Neural crest cell (in vitro differentiated cells): ENCODE results near the gene ZSWIM4. TPM values are rescaled to one million over a fixed set of nuclear protein-coding genes. Genes with fewer than 3 reads are reported as not detected.

Experiments used
- DNase-seq: peaks from one replicate; pipeline ENCODE4 v3.0.0; 2021; ENCODE audit warnings: low read depth, mixed read lengths, low spot score
- H3K27ac Mint-ChIP-seq: one replicate; pipeline ENCODE4 v1.8.0; 2021; ENCODE audit warnings: mild to moderate bottlenecking, mixed read lengths; ENCODE audit not compliant: unreplicated experiment
- H3K27me3 Mint-ChIP-seq: 2 replicates; pipeline ENCODE4 v1.8.0; 2021; ENCODE audit warnings: low read depth, mild to moderate bottlenecking, mixed read lengths
- H3K36me3 Mint-ChIP-seq: 2 replicates; pipeline ENCODE4 v1.8.0; 2021; ENCODE audit warnings: low read depth, mild to moderate bottlenecking, mixed read lengths
- H3K4me1 Mint-ChIP-seq: 2 replicates; pipeline ENCODE4 v1.8.0; 2021; ENCODE audit warnings: mixed read lengths
- H3K4me3 Mint-ChIP-seq: one replicate; pipeline ENCODE4 v1.8.0; 2021; ENCODE audit warnings: mild to moderate bottlenecking, mixed read lengths
- H3K9me3 Mint-ChIP-seq: 2 replicates; pipeline ENCODE4 v1.8.0; 2021; ENCODE audit warnings: mixed read lengths
- CTCF ChIP-seq: fragments of 200-600 bp; sonication (generic); conservative IDR thresholded peaks from 2 replicates; pipeline ENCODE4 v1.5.0; 2021; ENCODE audit warnings: antibody characterized with exemption, mild to moderate bottlenecking
- total RNA-seq: library from RNA; stranded (reverse); gene quantifications from 2 replicates; pipeline ENCODE4 v1.2.1, GENCODE V29; 2021

ZSWIM4 gene
- total RNA-seq, 1 donor from 2014 or later: 19.9 TPM

- peaks cover 16% of the 10 kb centered on the region for H3K4me1 Mint-ChIP-seq
- H3K9me3 Mint-ChIP-seq: no peaks in the 10 kb centered on the region
- H3K27ac Mint-ChIP-seq: peak overlapping the region; percentile 43
- no peaks in the 10 kb centered on the region for H3K36me3 Mint-ChIP-seq
- H3K4me3 Mint-ChIP-seq: no peak overlapping the region
- H3K27me3 Mint-ChIP-seq: peaks cover 3% of the 10 kb centered on the region
- TF ChIP-seq CTCF: no peak
- DNase-seq: no peak
Measured at GRCh38 chr19:13835791-13836723, 40.8 kb downstream of the ZSWIM4 start.

DNA sequence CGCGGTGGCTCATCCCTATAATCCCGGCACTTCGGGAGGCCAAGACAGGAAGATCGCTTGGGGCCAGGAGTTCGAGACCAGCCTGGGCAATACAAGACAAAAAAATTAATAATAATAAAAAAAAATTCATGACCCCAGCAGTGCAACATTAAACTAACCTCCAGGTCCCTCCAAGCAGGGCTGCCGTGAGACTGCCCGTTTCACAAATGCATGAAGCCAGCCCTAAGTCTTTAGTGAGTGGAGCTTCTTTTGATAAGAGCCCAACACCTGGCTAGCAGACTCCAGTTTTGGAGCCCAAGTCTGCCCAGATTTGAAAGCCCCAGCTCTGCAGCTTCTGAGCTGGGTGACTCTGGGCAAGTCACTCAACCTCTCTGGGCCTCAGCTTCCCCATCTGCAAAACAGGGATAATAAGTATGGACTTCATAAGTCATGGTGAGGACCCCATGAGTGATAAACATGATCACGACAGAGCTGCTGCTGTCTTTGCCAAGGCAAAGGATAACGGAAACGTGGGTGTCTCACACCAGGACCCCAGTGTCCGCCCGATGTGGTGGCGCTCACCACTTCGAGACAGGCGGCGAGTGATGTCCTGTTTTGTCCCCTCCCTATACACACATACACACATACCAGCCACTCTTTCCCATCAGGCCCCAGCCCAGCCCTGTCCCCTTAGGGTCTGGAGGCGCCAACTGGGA lies 43.3 kb downstream of the ZSWIM4 start:
- no peak for TF ChIP-seq CTCF
- H3K4me1 Mint-ChIP-seq: peaks cover 14% of the 10 kb centered on the region
- no peak for DNase-seq
- H3K27ac Mint-ChIP-seq: peak overlapping the region; percentile 62
- no peaks in the 10 kb centered on the region for H3K36me3 Mint-ChIP-seq
- H3K9me3 Mint-ChIP-seq: no peaks in the 10 kb centered on the region
- H3K27me3 Mint-ChIP-seq: no peaks in the 10 kb centered on the region
- peak overlapping the region; percentile 57 for H3K4me3 Mint-ChIP-seq

DNA sequence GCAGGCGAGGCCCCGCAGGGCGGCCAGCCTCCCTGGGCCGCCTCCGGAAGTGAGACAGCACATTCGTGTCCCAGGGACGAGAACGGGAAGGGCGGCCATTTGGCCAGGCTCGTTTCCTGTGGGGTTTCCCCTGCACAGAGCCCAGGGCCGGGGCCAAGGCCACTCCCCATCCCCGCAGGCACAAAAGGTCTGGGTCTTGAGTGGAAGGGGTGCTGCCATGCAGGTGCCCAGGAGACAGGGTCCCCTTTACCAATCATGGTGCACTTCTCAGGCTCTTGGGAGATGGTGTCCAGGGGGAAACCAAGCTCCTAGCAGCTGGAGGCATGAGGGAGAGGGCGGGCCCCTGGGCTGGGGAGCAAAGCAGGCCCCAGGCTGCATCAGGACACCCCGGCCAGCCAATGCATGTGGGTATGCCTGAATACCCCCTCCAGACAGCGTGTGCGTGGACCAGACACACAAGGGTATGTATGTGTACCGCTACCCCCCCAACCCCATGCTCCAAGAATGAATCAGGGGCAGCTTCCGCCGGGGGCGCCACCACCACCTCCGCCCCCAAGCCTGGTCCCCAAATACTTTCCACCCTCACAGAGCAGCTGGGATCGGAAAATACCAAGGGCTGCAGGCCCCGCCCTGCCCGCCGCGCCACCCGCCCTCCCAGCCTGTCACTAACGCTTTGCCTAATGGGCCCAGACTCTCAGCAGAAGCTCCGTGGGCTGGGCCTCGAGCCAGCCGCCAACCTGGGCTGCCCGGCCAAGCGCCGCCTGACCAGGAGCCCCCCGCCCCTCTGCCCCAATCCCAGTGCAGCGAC lies 44.1 kb downstream of the ZSWIM4 start:
- Mint-ChIP-seq H3K9me3 (no peaks in the 10 kb centered on the region), H3K4me3 (no peak overlapping the region), H3K27ac (peak overlapping the region; percentile 62), H3K36me3 (no peaks in the 10 kb centered on the region), H3K4me1 (peaks cover 8% of the 10 kb centered on the region), H3K27me3 (no peaks in the 10 kb centered on the region)
- no peak for DNase-seq
- TF ChIP-seq CTCF: no peak

GRCh38 chr19:13839938-13840304 lies 44.7 kb downstream of the ZSWIM4 start:
- no peaks in the 10 kb centered on the region for H3K9me3 Mint-ChIP-seq
- peaks cover 13% of the 10 kb centered on the region for H3K4me1 Mint-ChIP-seq
- DNase-seq: no peak
- no peaks in the 10 kb centered on the region for H3K36me3 Mint-ChIP-seq
- H3K27ac Mint-ChIP-seq: no peak overlapping the region
- TF ChIP-seq CTCF: no peak
- no peaks in the 10 kb centered on the region for H3K27me3 Mint-ChIP-seq
- peak overlapping the region; percentile 47 for H3K4me3 Mint-ChIP-seq
